ENCODE data around the gene TRERF1. TPM values are rescaled to one million over a fixed set of nuclear protein-coding genes. Genes with fewer than 3 reads are reported as not detected.

Gene TRERF1
- total and polyA plus RNA-seq, 2 of the 8 experiments (the other 6 are each of a cell fraction or from before 2014, with no cell fraction given): 10.8 to 21.5 TPM

- no peak overlapping the region for H4K5ac ChIP-seq (ENCODE audit: insufficient read length, low read depth, low read length)
- no peak overlapping the region for H4K8ac ChIP-seq (ENCODE audit: extremely low read depth, insufficient read depth, low read length)
- no peak overlapping the region for H3K56ac ChIP-seq (replicated peaks; ENCODE audit: insufficient read length, low read depth, low read length)
- H2BK12ac ChIP-seq (ENCODE audit: low read depth, low read length): peak overlapping the region; percentile 60; the same call in 1 of the 2 replicates
- no peak overlapping the region for H3K4me2 ChIP-seq (ENCODE audit: insufficient read depth in 1 of 2, low read depth in 2 of 2, low read length in 2 of 2)
- no peak overlapping the region for H3K27ac ChIP-seq (ENCODE audit: low read depth, low read length)
- H3K9ac ChIP-seq (replicated peaks in 1 of 4; ENCODE audit: extremely low read depth in 1 of 4, low read depth in 3 of 4, low read length in 3 of 4): no peak overlapping the region
- H2BK120ac ChIP-seq (replicated peaks; ENCODE audit: low read depth, low read length): no peak overlapping the region
- H2AFZ ChIP-seq (ENCODE audit: low read length): no peak overlapping the region
- FAIRE-seq (no peak), DNase-seq (ENCODE audit: low read depth in 1 of 2, low spot score in 2 of 2) (no peak)
- H3K23ac ChIP-seq (ENCODE audit: insufficient read length): no peak overlapping the region
- no peak overlapping the region for H2BK5ac ChIP-seq (ENCODE audit: low read depth, low read length)
- POLR2A ChIA-PET (ENCODE audit: partially characterized antibody): no interaction called here
- no peak overlapping the region for H3K14ac ChIP-seq (ENCODE audit: insufficient read length)
- H3K9me3 ChIP-seq (ENCODE audit: insufficient read depth in 2 of 2, low read depth in 1 of 2, low read length in 1 of 2): no peaks in the 10 kb centered on the region
- no peak overlapping the region for H2BK20ac ChIP-seq (ENCODE audit: low read length)
- H3K18ac ChIP-seq (ENCODE audit: extremely low read depth, low read length): no peak overlapping the region
- CTCF ChIA-PET (ENCODE audit: partially characterized antibody): interaction anchor here (1.2 to 1.4 kb wide), 2 partner anchors 9 to 293 kb away, joined by 3 to 4 read pairs; no protein-coding TSS in a partner anchor
- no peaks in the 10 kb centered on the region for H3K27me3 ChIP-seq (replicated peaks in 1 of 4; ENCODE audit: control insufficient read depth in 3 of 4, extremely low read depth in 1 of 4, insufficient read depth in 3 of 4, low read length in 3 of 4)
- H3K79me2 ChIP-seq (ENCODE audit: control insufficient read depth in 1 of 2, insufficient read depth in 2 of 2, low read length in 2 of 2): no peaks in the 10 kb centered on the region
- no peak overlapping the region for H2BK15ac ChIP-seq (ENCODE audit: low read length)
- no peaks in the 10 kb centered on the region for H3K23me2 ChIP-seq (ENCODE audit: low read depth, low read length)
- no peak overlapping the region for H4K91ac ChIP-seq (replicated peaks; ENCODE audit: insufficient read length, low read length)
- WGBS, 2 experiments (ENCODE audit: extremely low coverage in 1 of 2, insufficient coverage in 1 of 2, insufficient read length in 1 of 2, insufficient replicate concordance in 2 of 2, low coverage in 1 of 2, low lambda C conversion rate in 2 of 2, missing lambda C conversion rate in 1 of 2): 92% methylated on average over 7 of the region's 7 CpGs; no CpG with 5 or more reads in 1 of the 2 experiments
- H3K4me1 ChIP-seq (replicated peaks in 1 of 4; ENCODE audit: control insufficient read depth in 3 of 4, insufficient read depth in 4 of 4, low read length in 3 of 4): peaks cover 0 to 9% (median 4%) of the 10 kb centered on the region in 4 experiments; a peak in 6 of 7 replicates
- no peaks in the 10 kb centered on the region for H3K79me1 ChIP-seq (ENCODE audit: low read depth, low read length)
- H4K20me1 ChIP-seq (replicated peaks in 1 of 2; ENCODE audit: control insufficient read depth in 1 of 2, insufficient read depth in 2 of 2, low read length in 2 of 2): peaks cover 0 to 1% of the 10 kb centered on the region in 2 experiments
- no peak overlapping the region for H2AK5ac ChIP-seq (ENCODE audit: low read depth, low read length)
- no peak overlapping the region for H3K4me3 ChIP-seq (ENCODE audit: extremely low read depth in 1 of 4, insufficient read depth in 2 of 4, low read depth in 3 of 4, low read length in 4 of 4)
- H3K36me3 ChIP-seq (ENCODE audit: control insufficient read depth in 2 of 4, insufficient read depth in 4 of 4, low read length in 3 of 4): peaks cover 4 to 42% (median 19%) of the 10 kb centered on the region in 4 experiments; a peak in 7 of 8 replicates
- no peak overlapping the region for H3K4ac ChIP-seq (replicated peaks; ENCODE audit: insufficient read length, low read depth, low read length)
- TF ChIP-seq ZNF274 (IDR thresholded peaks at IDR 0.05; ENCODE audit: borderline replicate concordance, extremely low read depth, low read length) (no peak), EGR1 (IDR thresholded peaks at IDR 0.05; ENCODE audit: borderline replicate concordance, low read depth, low read length) (no peak), GTF2F1 (IDR thresholded peaks at IDR 0.05; ENCODE audit: borderline replicate concordance, low read depth, low read length) (no peak), PHF8 (conservative IDR thresholded peaks at IDR 0.05; ENCODE audit: low read depth, low read length) (no peak), TAF7 (optimal IDR thresholded peaks at IDR 0.05; ENCODE audit: borderline replicate concordance, low read depth, low read length) (no peak), RNF2 (IDR thresholded peaks at IDR 0.05; ENCODE audit: borderline replicate concordance, low read depth, low read length, missing control alignments, poor library complexity, severe bottlenecking) (no peak), HDAC6 (IDR thresholded peaks at IDR 0.05; ENCODE audit: low read depth, low read length) (no peak), ASH2L (IDR thresholded peaks at IDR 0.05; ENCODE audit: low read length) (no peak), CREB1 (IDR thresholded peaks at IDR 0.05) (no peak)
Observed at GRCh38 chr6:42239736-42240375, 211.9 kb downstream of the TRERF1 start.

All from H1 (cell line).